Lung (tissue), 12 donors: ENCODE data around the gene MGAM2. TPM values are rescaled to one million over a fixed set of nuclear protein-coding genes. Genes with fewer than 3 reads are reported as not detected.

ENCODE experiments used
- ATAC-seq: fragments of 200-7000 bp; cut with Tn5 transposase; one replicate; pipeline ENCODE4 v1.9.1; 2020; ENCODE audit warnings: moderate number of reproducible peaks; ENCODE audit not compliant: insufficient read depth, low FRiP score
- DNase-seq, 3 donors: peaks; one replicate each; pipeline ENCODE4 v3.0.0-alpha.2; 2013 to 2017
- H3K27ac ChIP-seq, 2 donors: one replicate each; pipeline ENCODE4 v1.5.1; 2013; ENCODE audit warnings: mild to moderate bottlenecking in 2 of 2, moderate library complexity in 2 of 2, control low read depth in 1 of 2, inconsistent platforms in 1 of 2, low read depth in 1 of 2, low read length in 1 of 2
- H3K27me3 ChIP-seq, 3 donors: one replicate each; pipeline ENCODE4 v1.5.1; 2013; ENCODE audit warnings: low read length in 2 of 3; ENCODE audit not compliant: control insufficient read depth in 3 of 3, insufficient read depth in 3 of 3
- H3K36me3 ChIP-seq, 4 donors: one replicate each; pipeline ENCODE4 v1.5.1; 2013; ENCODE audit warnings: low read length in 4 of 4, mild to moderate bottlenecking in 1 of 4, moderate library complexity in 1 of 4; ENCODE audit not compliant: control insufficient read depth in 4 of 4, insufficient read depth in 4 of 4
- H3K4me1 ChIP-seq, 5 donors: one replicate each; pipeline ENCODE4 v1.5.1; 2013; ENCODE audit warnings: low read length in 5 of 5, mild to moderate bottlenecking in 2 of 5, moderate library complexity in 1 of 5; ENCODE audit not compliant: control insufficient read depth in 5 of 5, insufficient read depth in 5 of 5
- H3K4me3 ChIP-seq: one replicate; pipeline ENCODE4 v1.5.1; 2013; ENCODE audit warnings: mild to moderate bottlenecking, control low read depth, moderate library complexity
- H3K9ac ChIP-seq, 2 donors: one replicate each; pipeline ENCODE4 v1.5.1; 2013; ENCODE audit warnings: low read length in 2 of 2, control low read depth in 1 of 2; ENCODE audit not compliant: insufficient read depth in 1 of 2
- H3K9me3 ChIP-seq, 4 donors: one replicate each; pipeline ENCODE4 v1.5.1; 2013; ENCODE audit warnings: low read length in 3 of 4, mild to moderate bottlenecking in 1 of 4, moderate library complexity in 1 of 4; ENCODE audit not compliant: control insufficient read depth in 4 of 4, insufficient read depth in 3 of 4
- CTCF ChIP-seq: IDR thresholded peaks from 2 replicates; pipeline ENCODE4 v1.5.1; 2012; ENCODE audit warnings: mild to moderate bottlenecking; ENCODE audit errors: control extremely low read depth, extremely low read depth
- WGBS, 2 donors: extraction: QIAGEN DNeasy Blood & Tissue Kit; methylation state at CpG; one replicate each; pipeline ENCODE4 v1.1.7; 2013; 5-methylcytosine and 5-hydroxymethylcytosine counted together
- polyA plus RNA-seq, 2 donors: library from polyadenylated mRNA; stranded (reverse); fragments of 200-250 nt; gene quantifications; one replicate each; pipeline ENCODE4 v1.2.1, GENCODE V29; 2013
- total RNA-seq, 2 donors: library from RNA; depleted of rRNA in 1 of 2; stranded (reverse); fragments of >200 nt in 1 of 2; gene quantifications; one replicate each; pipeline ENCODE4 v1.2.1, GENCODE V29; 2014 to 2021
- donor health status: control.
- donor health status: control.
- donor health status: Bipolar disorder and iron deficiency.
- donor health status: healthy.
- donor health status: DM: yes; HTN: yes; CAD: no.

The MGAM2 gene
- total and polyA plus RNA-seq, 4 donors, result 0.20 to 0.93 (median 0.52) TPM; not detected in 1

GRCh38 chr7:142089035-142089434 is 22.5 kb upstream of the MGAM2 start:
- no peaks in the 10 kb centered on the region for H3K36me3 ChIP-seq
- no peak for TF ChIP-seq CTCF
- ATAC-seq, result no peak
- no peak overlapping the region for H3K27ac ChIP-seq
- no peak overlapping the region for H3K9ac ChIP-seq
- 81 to 89% methylated on average over 2 of the region's 2 CpGs for WGBS, 2 donors
- H3K9me3 ChIP-seq, result no peaks in the 10 kb centered on the region
- no peak overlapping the region for H3K4me3 ChIP-seq
- H3K4me1 ChIP-seq, result peaks cover 0 to 5% (median 0%) of the 10 kb centered on the region in 5 donors
- H3K27me3 ChIP-seq, result no peaks in the 10 kb centered on the region
- DNase-seq, result no peak

- TF ChIP-seq CTCF, result no peak
- no peak for ATAC-seq
- no peaks in the 10 kb centered on the region for H3K9me3 ChIP-seq
- H3K27me3 ChIP-seq, result no peaks in the 10 kb centered on the region
- no peaks in the 10 kb centered on the region for H3K36me3 ChIP-seq
- H3K9ac ChIP-seq, result no peak overlapping the region
- H3K4me1 ChIP-seq, result peaks cover 0 to 5% (median 0%) of the 10 kb centered on the region in 5 donors
- no peak overlapping the region for H3K27ac ChIP-seq
- WGBS, 2 donors, result 78 to 94% methylated on average over 2 of the region's 2 CpGs
- DNase-seq, result no peak
- H3K4me3 ChIP-seq, result no peak overlapping the region
These were observed 19.6 kb upstream of the MGAM2 start for GRCh38 chr7:142091961-142092360.

- 91 to 95% methylated on average over 6 of the region's 6 CpGs for WGBS, 2 donors
- Histone ChIP-seq H3K9me3 (no peaks in the 10 kb centered on the region), H3K9ac (no peak overlapping the region), H3K27me3 (no peaks in the 10 kb centered on the region), H3K36me3 (no peaks in the 10 kb centered on the region), H3K27ac (no peak overlapping the region), H3K4me1 (no peaks in the 10 kb centered on the region), H3K4me3 (no peak overlapping the region)
- no peak for TF ChIP-seq CTCF
- ATAC-seq (no peak), DNase-seq (no peak)
These were observed 16.7 kb upstream of the MGAM2 start for GRCh38 chr7:142094861-142095260.

GRCh38 chr7:142097571-142097970 is 13.9 kb upstream of the MGAM2 start:
- H3K27me3 ChIP-seq, result no peaks in the 10 kb centered on the region
- no peak for TF ChIP-seq CTCF
- ATAC-seq (no peak), DNase-seq (no peak)
- H3K36me3 ChIP-seq, result no peaks in the 10 kb centered on the region
- no peaks in the 10 kb centered on the region for H3K9me3 ChIP-seq
- H3K4me3 ChIP-seq, result no peak overlapping the region
- H3K4me1 ChIP-seq, result no peaks in the 10 kb centered on the region
- no peak overlapping the region for H3K27ac ChIP-seq
- 59 to 63% methylated on average over 5 of the region's 5 CpGs for WGBS, 2 donors
- H3K9ac ChIP-seq, result no peak overlapping the region
